GM21786 (cell line): Measurements from ENCODE around the gene PDE11A.

Experiments
- ATAC-seq: cut with Tn5 transposase; IDR thresholded peaks from one replicate; pipeline ENCODE4 v1.9.1; 2021; ENCODE audit not compliant: unreplicated experiment

PDE11A gene

GRCh38 chr2:177604271-177605065 is 468.1 kb downstream of the PDE11A start:
- ATAC-seq: no peak

DNA sequence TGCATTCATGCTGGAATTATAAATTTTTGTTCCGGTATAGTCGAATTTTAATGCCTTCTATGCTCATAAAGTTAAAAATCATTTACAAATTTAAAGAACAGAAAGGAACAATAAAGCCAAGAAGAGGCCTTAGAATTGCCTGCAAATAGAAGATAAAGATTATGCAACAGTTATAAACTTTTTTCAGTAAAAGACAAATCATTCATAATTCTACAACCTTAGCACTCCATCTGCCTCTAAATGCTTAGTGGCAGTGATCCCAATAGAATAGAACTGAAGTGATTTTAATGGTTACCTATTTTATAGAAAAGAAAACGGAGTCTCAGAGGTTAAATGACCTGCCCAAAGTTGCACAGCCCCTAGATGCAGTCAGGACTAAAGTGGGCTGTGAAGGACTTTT is 468.8 kb downstream of the PDE11A start:
- no peak for ATAC-seq

GRCh38 chr2:177603181-177603580 is 469.4 kb downstream of the PDE11A start:
- no peak for ATAC-seq

DNA sequence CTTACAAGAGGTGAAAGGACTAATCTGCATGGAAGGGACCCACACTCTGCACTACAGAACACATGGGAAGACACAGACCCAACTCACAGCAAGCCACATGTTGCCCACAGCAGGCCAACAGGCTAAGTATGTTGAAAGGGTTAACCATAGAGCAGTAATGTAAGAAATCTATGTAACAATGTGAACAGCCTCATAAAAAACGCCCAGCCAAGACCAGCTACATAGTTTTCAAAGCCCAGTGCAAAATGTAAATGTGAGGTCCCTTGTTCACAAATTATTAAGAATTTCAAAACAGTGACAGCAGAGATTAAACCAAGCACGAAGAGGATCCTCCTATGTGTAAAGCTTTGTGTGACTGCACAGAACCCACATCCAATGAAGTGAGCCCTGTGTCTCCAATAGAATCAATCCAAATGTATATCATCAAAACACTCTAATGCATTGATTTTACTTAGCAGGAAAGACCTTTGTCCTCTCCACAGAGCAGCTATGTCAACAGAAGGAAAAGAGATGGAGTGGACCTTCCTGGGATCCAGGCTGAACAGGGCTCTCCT is 469.9 kb downstream of the PDE11A start:
- no peak for ATAC-seq

- ATAC-seq: no peak
Measured at GRCh38 chr2:177600917-177601316, 471.7 kb downstream of the PDE11A start.

- ATAC-seq: no peak
Measured at GRCh38 chr2:177599956-177600355, 472.6 kb downstream of the PDE11A start.

- ATAC-seq: no peak
Measured at GRCh38 chr2:177599139-177599688, 473.4 kb downstream of the PDE11A start.

DNA sequence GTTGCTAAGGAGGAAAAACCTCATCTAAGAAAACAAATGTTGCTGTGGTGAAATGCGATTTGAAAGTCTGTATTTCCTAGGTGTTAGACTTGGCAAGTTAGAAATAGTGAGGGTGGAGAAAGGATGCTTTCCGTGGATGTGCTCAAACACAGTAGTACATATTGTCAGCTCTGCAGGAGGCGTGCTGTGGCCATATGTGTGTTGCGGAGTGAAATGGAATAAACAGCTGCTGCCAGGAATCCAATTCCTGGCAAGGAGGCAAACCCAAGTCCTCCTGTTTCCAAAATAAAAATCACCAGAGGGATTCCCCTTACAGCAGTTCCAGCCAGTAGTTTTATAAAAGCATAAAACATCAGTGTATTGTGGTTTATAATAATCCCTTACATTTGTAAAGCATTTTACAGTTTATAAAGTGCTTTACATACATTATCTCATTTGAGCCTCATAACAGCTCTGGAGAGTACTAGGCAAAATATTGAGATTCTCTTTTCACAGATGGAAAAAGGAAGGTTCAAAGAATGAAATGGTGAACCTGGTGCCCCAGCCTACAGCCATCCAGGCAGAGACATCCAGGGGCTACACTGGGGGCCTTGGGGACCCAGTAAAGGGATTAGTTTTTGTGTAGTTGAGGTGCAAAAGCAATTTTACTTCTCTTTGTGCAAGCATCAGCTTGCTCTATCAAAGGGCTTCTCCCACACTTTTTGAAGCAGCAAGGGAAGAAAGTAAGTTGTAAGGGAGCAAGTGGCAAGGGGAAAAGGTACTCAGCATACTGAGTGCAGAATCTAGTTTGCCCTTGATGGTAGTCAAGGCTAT is 474.0 kb downstream of the PDE11A start:
- ATAC-seq: no peak

DNA sequence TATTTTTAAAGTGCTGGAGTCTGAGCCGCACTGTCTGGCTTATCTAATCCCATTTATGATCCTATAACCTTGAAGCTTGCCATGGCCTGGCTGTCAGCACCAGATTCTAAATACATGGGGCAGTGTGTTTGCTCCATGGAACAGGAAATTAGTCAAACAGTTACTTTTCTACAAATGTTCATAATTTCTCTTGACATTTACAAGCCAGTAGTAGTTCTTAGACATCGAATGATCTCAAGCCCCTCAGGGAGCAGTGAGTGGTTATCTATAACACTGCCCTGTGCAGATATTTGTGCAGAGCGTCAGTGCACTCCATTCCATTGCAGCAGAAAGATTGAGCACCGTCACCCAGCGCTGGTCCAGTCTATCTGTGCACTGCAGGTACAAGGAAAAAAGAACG is 474.8 kb downstream of the PDE11A start:
- ATAC-seq: no peak

DNA sequence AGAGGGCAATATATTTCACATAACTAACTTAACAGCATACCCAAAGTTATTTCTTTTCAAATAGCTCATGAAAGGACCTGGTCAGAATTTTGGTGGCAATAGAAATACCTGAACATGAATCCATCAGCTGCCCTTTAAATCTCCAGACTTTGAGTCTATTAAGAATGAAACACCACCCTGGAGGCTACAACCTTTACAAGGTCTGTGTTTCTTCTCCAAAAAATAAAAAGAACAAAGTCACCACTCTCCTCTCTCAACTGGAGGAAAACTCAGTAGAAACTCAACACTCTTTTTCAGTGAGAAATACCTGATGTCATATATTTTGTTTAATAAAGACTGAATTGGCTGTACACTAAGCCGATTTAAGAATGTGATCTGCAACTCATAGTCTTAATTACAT is 475.7 kb downstream of the PDE11A start:
- no peak for ATAC-seq

DNA sequence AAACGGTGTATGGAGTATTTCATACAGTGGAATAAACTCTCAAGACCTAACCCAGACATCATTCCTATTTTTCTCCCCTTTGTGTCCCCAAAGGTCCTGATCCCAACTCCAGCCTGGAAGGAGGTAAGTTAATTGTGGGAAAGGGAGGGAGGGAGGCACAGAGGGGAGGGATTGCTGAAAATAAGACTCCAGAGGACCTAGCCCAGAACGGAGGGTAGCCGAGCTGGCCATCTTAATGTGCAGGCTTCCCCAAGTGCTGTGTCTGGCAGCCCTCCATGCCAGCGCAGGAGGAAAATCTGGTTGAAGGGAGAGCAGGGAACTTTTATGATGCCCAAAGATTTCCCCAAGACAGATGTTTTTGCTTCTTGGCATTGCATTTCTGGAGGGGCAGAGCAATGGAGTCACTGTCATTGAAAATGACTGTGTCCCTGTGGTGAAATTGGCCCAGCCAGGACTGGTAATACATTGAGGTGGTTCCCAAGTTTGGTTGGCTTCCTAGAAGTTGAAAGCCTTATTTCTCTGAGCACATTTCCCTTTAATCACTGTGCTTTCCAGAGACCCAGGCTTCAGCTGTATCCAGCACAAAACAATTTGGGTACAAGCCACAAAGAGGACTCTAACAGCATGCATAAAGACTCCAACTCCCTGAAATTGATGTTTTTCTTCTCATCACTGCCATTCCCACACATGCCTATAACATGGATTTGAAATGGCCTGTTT is 477.3 kb downstream of the PDE11A start:
- no peak for ATAC-seq

DNA sequence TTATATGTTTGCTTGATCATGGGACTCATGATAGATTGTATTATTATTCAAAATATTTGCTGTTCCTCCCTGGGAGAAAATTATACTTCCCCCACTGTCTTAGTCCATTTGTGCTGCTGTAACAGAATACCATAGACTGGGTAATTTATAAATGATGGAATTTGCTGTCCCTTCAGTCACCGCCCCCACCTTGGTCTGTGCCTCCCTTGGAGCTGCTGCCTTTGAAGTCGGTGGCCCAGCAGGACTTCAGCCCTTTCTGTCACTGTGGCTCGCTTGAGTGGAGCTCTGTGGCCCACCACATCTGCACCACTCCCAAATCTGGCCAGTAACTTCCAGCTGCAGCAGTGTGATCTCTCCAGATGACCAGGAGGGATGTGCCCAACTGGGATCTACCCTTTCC is 479.2 kb downstream of the PDE11A start:
- ATAC-seq: no peak

GRCh38 chr2:177592945-177593344 is 479.6 kb downstream of the PDE11A start:
- ATAC-seq: no peak

GRCh38 chr2:177592397-177592796 is 480.2 kb downstream of the PDE11A start:
- no peak for ATAC-seq

GRCh38 chr2:177589186-177589585 is 483.4 kb downstream of the PDE11A start:
- no peak for ATAC-seq

- no peak for ATAC-seq
Measured at GRCh38 chr2:177588671-177589070, 483.9 kb downstream of the PDE11A start.

DNA sequence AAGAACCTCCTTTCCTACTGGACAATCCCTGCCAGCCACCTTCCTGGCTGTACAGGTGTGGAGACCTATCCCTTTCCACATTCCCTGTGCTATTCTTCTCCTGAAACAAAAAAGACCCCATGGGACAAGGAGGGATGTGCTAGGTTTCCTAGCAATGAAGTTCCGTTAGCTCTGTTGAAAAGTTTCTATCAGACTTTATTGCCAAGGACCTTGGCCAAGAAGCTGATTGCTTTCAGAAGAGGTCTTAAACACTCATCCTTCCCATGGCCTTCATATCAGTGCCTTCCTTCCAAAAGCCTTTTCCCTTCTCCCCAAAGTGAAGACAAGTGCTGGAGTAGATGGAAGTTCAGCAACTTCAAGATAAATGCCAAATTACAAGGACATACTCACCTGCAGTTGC is 485.2 kb downstream of the PDE11A start:
- ATAC-seq: no peak

DNA sequence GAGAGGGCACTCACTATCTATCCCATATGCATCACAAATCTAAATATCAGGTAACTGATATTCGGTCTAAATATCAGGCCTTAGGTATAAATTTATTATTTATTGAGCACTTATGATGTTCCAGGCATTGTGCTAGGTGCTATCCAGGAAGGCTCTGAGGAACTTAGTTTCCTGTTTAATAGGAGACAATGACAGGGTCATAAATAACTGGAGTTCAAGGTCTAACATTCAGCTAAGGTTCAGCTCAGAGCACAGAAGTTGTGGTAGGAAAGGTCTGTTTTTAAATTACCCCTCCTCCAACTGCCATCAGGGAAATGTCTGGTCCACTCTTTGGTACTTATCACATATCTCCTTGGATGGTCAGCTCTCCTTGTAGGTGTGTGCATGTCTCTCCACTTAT is 486.4 kb downstream of the PDE11A start:
- ATAC-seq: no peak

GRCh38 chr2:177585234-177585863 is 487.2 kb downstream of the PDE11A start:
- no peak for ATAC-seq

DNA sequence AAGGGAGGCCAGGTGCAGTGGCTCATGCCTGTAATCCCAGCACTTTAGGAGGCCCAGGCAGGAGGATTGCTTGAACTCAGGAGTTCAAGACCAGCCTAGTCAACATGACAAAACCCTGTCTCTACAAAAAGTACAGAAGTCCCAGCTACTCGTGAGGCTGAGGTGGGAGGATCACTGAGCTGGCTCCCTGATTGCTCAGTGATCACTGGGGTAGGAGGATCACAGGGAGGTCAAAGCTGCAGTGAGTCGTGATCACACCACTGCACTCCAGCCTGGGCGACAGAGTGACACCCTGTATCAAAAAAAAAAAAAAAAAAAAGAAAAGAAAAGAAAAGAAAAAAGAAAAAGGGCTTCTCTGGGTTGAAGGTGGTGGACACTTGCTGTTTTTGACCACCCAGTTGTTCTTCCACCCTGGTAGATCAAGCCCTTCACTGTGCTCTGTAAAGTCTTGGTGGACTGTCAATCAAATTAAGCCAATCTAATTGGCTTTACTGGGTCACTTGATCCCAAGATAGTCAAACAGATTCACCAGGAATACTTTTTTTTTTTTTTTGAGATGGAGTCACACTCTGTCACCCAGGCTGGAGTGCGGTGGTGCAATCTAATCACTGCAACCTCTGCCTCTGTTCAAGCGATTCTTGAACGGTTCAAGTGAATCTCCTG is 488.4 kb downstream of the PDE11A start:
- ATAC-seq: no peak
